Colonic mucosa (tissue), 4 donors: Measurements from ENCODE around the gene LRMDA. TPM values are rescaled to one million over a fixed set of nuclear protein-coding genes. Genes with fewer than 3 reads are reported as not detected.

Experiments
- DNase-seq: peaks from one replicate; pipeline ENCODE4 v3.0.0-alpha.2; 2020
- H3K27ac ChIP-seq: fragments of 200-600 bp; one replicate; pipeline ENCODE4 v1.8.0; 2021
- H3K27me3 ChIP-seq: fragments of 200-600 bp; one replicate; pipeline ENCODE4 v1.8.0; 2021
- H3K36me3 ChIP-seq: fragments of 200-600 bp; one replicate; pipeline ENCODE4 v1.8.0; 2021
- H3K4me1 ChIP-seq: fragments of 200-600 bp; one replicate; pipeline ENCODE4 v1.8.0; 2021; ENCODE audit warnings: mild to moderate bottlenecking
- H3K4me3 ChIP-seq: fragments of 200-600 bp; one replicate; pipeline ENCODE4 v1.8.0; 2021
- H3K9ac ChIP-seq, 2 donors: one replicate each; pipeline ENCODE4 v1.7.0; 2013; ENCODE audit warnings: control low read depth in 2 of 2, low read depth in 2 of 2, low read length in 2 of 2
- H3K9me3 ChIP-seq: fragments of 200-600 bp; one replicate; pipeline ENCODE4 v1.8.0; 2021
- intact Hi-C: fragments of 100-400 bp; cut with DNase I; formaldehyde crosslinking; loops from one replicate; pipeline ENCODE4 v1.14.1; 2022
- total RNA-seq, 2 donors: library from RNA; stranded (reverse); fragmentation: NEBNext Ultra II Directional in 1 of 2; extraction: Animal tissue kit (Norgen Biotek cat#: 25700) in 1 of 2; gene quantifications; one replicate each; pipeline ENCODE4 v1.2.1, GENCODE V29; 2021
- TF ChIP-seq, protein P1 (sequence below): fragments of 200-600 bp; IDR thresholded peaks from one replicate; pipeline ENCODE4 v1.8.0; 2022; ENCODE audit warnings: antibody characterized with exemption, mild to moderate bottlenecking
- donor health status: healthy.
- donor health status: DM: no; HTN: no; CAD: no.
- donor health status: DM: no; HTN: no; CAD: no.

The LRMDA gene
- total RNA-seq, 2 donors from 2014 or later, result 2.5 to 5.2 TPM

DNA sequence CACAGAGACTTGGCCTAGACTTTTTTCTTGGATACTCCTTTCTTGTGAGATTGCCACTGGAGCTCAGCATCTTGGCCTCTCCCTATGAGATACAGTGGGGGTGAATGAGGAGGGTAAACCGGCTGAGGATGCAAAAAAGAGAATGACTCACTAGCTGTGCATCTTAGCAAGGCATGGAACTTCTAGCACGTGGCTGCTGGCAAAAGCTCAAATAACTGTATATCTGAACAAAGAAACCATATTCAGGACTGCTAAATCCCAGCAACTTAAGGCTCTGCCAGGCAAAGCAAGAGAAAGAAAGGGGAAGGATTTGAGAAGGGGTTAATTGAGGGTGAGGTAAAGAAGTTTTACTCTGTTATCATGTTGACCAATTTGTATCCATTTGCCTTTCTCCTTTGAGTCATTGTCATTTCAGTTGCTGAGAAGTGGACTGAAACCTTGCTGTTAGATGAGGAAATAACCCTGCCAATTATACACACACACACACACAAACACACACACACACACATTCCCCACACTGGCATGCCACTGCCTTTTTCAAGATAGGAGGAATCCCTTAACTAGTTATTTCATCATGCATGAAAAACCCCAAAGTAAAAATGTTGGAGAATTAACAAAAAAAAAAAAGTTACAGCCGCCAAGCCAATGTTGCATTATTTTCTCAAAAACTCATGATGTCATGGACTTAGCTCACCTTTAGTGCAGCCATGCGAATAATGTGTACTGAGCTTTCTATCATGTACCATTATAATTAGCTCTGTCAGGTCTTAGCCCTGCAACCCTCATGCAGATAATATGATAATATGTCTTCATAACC lies 997.3 kb downstream of the LRMDA start:
- no peak overlapping the region for H3K9ac ChIP-seq
- TF ChIP-seq, protein P1, sequence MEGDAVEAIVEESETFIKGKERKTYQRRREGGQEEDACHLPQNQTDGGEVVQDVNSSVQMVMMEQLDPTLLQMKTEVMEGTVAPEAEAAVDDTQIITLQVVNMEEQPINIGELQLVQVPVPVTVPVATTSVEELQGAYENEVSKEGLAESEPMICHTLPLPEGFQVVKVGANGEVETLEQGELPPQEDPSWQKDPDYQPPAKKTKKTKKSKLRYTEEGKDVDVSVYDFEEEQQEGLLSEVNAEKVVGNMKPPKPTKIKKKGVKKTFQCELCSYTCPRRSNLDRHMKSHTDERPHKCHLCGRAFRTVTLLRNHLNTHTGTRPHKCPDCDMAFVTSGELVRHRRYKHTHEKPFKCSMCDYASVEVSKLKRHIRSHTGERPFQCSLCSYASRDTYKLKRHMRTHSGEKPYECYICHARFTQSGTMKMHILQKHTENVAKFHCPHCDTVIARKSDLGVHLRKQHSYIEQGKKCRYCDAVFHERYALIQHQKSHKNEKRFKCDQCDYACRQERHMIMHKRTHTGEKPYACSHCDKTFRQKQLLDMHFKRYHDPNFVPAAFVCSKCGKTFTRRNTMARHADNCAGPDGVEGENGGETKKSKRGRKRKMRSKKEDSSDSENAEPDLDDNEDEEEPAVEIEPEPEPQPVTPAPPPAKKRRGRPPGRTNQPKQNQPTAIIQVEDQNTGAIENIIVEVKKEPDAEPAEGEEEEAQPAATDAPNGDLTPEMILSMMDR, result no peak
- H3K27ac ChIP-seq, result no peak overlapping the region
- no peaks in the 10 kb centered on the region for H3K4me1 ChIP-seq
- H3K27me3 ChIP-seq, result no peaks in the 10 kb centered on the region
- no peak overlapping the region for H3K4me3 ChIP-seq
- H3K9me3 ChIP-seq, result no peaks in the 10 kb centered on the region
- intact Hi-C loops, result no loop called here
- no peaks in the 10 kb centered on the region for H3K36me3 ChIP-seq
- no peak for DNase-seq

DNA sequence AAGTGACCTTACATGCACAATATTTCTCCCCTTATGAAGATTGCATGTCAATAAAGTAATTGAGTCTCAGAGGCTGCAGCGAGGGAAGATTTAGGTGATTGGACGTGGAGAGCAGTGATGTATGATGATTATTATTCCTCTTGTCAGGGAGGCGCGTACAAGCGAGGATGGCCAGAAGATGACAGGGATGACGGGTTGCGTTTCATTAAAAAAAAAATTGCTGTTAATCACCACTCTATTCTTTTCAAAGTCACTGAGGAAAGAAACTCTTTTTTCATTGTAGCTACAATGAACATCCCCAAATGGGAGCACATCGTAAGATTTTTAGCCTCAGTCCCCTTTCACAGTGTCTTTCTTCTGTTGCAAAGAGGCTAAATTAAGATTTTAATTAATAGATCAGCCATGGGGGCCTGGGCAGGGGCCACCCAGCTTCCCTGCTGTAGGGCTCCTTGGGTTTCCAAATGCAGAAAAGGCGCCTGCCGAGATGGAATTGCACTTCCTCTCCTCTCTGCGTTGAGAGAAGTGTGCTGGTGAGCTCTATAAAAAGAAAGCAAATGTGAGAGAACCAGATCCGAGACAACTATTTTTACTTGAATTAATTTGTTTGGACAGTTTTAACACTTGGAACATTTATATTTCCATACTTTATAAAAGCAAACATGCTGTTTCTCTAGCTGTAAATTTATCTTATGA lies 998.1 kb downstream of the LRMDA start:
- Histone ChIP-seq H3K4me3 (no peak overlapping the region), H3K9ac (no peak overlapping the region), H3K27ac (no peak overlapping the region), H3K36me3 (no peaks in the 10 kb centered on the region), H3K9me3 (no peaks in the 10 kb centered on the region), H3K27me3 (no peaks in the 10 kb centered on the region), H3K4me1 (no peaks in the 10 kb centered on the region)
- intact Hi-C loops, result no loop called here
- DNase-seq, result no peak
- TF ChIP-seq, protein P1, result no peak

DNA sequence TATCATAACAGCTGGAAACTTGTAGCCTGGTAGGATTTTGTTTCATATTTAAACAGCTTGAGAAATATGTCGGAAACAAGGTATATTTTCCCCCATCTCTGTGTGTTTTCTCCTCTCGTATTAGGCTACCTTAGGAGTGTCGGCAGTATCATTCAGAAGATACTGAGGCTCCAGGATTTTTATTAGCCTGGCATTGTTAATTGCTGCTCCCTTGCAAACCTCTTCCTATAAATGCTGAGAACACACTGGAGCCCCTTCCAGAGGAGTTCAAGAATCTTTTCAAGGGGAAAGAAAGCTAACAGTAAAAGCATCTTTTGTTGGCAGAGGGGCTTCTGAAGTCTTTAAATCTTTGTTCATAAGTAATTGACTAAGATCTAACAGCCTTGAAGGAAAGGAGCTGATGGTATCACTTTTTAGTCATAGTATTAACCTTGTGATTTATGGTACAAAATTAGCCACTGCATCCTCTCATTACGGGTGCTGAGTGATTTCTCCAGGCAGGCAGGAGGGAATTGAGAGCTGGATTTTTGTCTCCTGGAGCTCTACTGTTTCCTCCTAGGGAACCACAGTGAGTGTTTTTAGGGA lies 998.7 kb downstream of the LRMDA start:
- no peaks in the 10 kb centered on the region for H3K27me3 ChIP-seq
- H3K4me1 ChIP-seq, result no peaks in the 10 kb centered on the region
- no peak overlapping the region for H3K27ac ChIP-seq
- H3K9ac ChIP-seq, result no peak overlapping the region
- no peak for DNase-seq
- TF ChIP-seq, protein P1, result no peak
- intact Hi-C loops, result no loop called here
- no peaks in the 10 kb centered on the region for H3K36me3 ChIP-seq
- H3K4me3 ChIP-seq, result no peak overlapping the region
- H3K9me3 ChIP-seq, result no peaks in the 10 kb centered on the region

DNA sequence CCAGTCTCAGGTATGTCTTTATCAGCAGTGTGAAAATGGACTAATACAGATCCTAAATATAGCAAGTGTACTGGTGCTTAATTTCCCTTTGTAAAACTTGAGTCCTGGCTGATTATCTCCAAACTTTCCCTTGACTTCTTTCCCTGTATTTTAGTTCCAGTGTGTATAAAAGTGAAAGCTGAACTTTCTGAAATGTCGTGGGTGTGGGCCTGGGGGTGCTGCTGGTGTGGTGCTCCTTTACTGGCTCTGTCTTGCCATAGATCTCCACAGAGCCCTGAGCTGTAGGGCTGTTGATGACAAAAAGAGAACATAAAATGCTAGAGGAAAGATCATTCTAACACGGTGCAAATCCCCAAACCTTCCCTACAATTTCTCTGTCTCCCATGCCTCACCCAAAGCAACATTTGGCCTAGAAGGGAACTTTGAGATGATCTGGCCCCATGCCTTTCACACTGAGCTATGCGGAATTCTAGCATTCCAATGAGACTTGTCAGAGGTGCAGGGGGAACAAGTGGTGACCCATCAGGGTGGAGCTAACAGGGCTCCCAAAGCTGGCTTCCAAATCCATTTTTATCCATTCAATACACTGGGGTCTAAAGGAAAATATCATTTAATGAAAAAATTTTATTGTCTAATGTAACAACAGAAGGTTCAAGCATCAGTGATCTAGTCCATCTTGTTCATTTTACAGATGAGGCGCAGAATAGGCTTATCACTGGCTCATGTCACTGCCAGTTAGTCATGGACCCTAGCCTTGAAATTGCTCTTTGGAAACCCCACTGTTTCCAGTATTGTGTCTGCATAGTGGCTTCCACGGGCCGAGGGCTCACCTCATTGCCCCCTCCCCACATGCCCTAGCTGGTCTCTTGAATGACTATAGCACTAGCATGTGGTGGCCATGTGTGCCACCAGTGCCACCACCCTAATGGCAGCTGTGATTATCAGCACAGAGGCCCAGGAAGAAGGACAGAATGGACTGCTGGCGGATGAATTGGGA lies 1000.9 kb downstream of the LRMDA start:
- TF ChIP-seq, protein P1, result no peak
- Histone ChIP-seq H3K27me3 (no peaks in the 10 kb centered on the region), H3K27ac (no peak overlapping the region), H3K4me1 (no peaks in the 10 kb centered on the region), H3K4me3 (no peak overlapping the region), H3K36me3 (no peaks in the 10 kb centered on the region), H3K9ac (no peak overlapping the region), H3K9me3 (no peaks in the 10 kb centered on the region)
- intact Hi-C loops, result no loop called here
- no peak for DNase-seq
